Glomerular visceral epithelial cell (primary cell): ENCODE measurements around the gene CCSER2.
"Not testable (repeated sequence)": the region's sequence is repeated elsewhere in the genome, so short reads cannot be mapped to it uniquely, and the experiment has no call there.

Experiments
- DNase-seq: peaks from one replicate; pipeline ENCODE4 v3.0.0-alpha.2; 2016; ENCODE audit errors: extremely low spot score

Gene CCSER2

DNA sequence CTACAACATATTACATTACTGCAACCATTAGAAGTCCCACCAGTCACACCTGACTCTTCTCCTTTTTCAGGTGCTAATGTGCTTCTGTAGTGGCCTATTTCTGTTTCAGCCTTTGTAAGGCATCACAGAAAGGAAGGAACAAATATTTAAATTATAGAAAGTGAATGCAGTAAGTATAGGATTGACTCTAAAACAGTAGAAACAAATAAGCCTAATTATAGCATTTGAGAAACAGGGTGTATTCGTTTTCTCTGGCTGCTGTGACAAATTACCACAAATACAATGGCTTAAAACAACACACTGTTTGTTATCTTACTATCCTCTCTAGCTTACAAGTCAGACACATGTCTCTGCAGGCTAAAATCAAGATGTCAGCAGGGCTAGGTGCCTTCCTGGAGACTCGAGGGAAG lies 69.4 kb downstream of the CCSER2 start:
- DNase-seq, result no peak

DNA sequence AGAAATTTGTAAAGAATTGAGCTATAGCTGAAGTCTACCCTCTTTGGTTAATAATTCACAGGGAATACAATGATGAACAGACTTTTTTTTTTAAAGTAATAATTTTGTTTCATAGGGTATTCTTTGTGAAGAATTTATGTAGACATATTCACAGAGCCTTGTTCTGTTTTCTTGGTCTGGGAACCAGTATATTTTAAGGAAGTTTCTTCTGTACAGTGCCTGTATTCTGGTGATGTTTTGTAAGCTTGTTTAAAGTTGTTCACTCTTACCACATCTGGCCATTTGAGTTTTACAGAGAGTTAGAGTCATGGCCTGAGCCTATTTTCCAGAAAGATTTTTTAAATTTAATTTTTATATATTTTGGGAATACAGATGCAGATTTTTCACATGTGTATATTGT lies 70.3 kb downstream of the CCSER2 start:
- DNase-seq, result no peak

- DNase-seq, result no peak
Observed at GRCh38 chr10:84401854-84402611, 73.6 kb downstream of the CCSER2 start.

DNA sequence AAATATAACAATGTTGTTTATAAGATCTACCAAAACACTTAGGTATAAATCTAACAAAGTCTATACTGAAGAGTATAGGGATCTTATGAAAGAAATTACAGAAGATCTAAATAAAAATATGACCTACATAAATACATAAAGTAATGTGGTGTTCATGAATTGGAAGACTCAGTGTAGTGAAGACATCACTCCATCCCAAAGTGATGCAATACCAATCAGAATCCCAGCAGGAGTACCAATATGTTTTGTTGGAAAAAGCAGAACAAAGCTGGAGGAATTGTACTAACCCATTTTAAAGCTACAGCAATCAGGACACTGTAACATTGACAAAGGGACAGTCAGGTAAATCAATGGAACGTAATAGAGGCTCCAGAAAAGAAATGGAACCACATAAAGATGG lies 76.4 kb downstream of the CCSER2 start:
- DNase-seq, result no peak

GRCh38 chr10:84405662-84406061 lies 77.3 kb downstream of the CCSER2 start:
- DNase-seq, result no peak

DNA sequence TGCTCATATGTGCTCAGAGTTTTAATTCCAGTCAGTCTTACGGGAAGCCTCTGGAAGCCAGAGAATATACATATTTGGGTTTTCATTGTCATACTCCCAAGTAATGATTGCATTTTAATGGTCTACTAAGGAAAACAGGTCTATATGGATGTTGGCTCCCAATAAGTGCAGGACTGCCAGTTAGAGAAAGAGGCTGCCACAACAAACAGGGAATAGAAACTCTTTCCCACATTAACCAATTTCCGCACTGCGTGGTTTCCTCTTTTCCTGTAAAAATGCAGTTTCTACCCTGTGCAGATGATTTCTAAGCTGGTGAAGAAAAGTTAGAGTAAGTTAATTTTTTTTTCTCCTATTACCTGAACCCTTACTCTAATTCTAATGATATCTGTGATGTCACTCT lies 78.2 kb downstream of the CCSER2 start:
- DNase-seq, result no peak

DNA sequence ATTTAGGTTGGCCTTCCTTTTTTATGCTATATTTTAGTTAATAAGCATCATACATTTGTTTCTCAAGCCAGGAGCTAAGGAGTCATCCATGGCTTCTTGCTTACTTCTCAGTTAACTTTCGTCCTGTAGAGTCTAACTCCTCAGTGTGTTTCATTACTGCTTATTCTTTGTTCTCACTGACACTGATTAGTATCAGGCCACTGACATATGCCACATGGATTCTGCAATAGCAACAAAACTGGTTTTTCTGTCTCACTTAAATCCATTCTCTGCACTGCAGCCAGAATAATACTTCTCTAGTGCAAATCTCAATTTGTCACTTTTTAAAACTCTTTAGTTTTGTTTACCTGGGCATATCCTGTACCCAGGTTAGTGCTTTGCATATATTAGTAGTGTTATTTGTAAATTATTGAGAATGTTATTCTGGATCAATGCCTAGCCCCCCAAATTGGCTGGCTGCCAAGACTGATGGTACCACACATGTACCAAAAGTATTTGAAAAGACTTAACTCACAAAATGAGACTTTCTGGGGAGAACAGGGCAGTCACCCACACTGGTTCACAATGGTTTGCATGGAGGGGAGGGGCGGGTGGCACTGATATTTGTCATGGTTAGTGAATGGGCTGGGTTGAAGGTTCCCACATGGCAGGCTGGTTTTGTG lies 79.1 kb downstream of the CCSER2 start:
- no peak for DNase-seq

- no peak for DNase-seq
Observed at GRCh38 chr10:84412482-84412881, 84.1 kb downstream of the CCSER2 start.

- not testable (repeated sequence) for DNase-seq
Observed at GRCh38 chr10:84414110-84414509, 85.7 kb downstream of the CCSER2 start.

GRCh38 chr10:84415539-84416244 lies 87.3 kb downstream of the CCSER2 start:
- DNase-seq, result no peak

- no peak for DNase-seq
Observed at GRCh38 chr10:84416245-84416555, 87.8 kb downstream of the CCSER2 start.

DNA sequence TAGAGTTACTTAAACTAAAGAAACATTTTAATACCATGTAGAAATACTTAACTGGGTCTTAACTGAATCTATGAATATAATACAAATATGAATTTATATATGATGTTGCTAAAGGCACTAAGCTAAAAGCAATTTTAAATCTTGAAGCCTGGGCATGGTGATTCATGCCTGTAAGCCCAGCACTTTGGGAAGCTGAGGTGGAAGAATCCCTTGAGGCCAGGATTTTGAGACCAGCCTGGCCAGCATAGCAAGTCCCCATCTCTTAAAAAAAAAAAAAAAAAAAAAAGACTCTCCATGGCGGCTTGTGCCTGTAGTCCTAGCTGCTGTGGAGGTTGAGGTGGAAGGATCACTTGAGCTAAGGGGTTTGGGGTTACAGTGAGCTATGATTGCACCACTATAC lies 95.3 kb downstream of the CCSER2 start:
- DNase-seq, result no peak

- DNase-seq, result peak; percentile 80
Observed at GRCh38 chr10:84424731-84425167, 96.4 kb downstream of the CCSER2 start.

- DNase-seq, result no peak
Observed at GRCh38 chr10:84427903-84428650, 99.7 kb downstream of the CCSER2 start.

DNA sequence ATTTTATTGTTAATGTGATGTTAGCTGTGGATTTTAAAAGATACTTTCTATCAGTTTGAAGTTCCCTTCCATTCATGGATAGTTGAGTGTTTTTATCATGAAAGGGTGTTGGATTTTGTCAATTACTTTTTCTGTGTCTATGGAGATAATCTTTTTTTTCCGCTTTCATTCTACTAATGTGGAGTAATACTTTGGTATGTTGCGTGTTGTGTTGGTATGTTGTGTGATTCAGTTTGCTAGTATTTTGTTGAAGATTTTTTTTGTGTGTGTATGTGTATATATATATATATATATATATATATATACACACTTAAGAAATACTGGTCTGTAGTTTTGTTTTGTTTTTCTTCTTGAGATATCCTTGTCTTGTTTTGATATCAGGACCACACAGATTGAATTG lies 100.3 kb downstream of the CCSER2 start:
- DNase-seq, result no peak

DNA sequence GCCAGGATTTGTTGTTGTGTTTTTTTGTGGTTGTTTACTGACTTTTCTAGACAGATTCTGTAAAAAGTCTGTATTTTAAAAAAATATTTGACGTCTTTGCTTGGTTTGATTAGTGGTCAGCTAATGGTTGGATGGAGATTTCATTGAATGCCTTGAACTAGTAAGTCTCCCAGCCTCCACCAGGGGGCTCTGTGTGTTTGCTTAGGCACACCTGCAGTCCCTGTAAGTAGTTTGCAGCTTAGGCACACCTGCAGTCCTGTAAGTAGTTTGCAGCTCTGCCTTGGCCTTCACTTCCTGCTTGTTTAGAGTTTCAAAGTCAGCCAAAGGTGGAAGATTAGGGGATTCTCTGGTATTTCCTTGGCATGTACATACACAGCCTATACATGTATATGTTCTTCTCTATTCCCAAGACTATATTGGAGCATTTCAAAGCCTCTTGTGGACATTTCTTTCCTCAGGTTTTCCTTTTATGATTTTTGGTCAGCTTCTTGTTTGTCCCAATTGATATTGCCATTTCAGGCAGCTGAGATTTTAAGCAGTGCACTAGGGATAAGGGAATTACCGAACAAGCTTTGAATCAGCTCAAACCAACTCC lies 101.6 kb downstream of the CCSER2 start:
- DNase-seq, result peak; percentile 51

- no peak for DNase-seq
Observed at GRCh38 chr10:84432891-84433290, 104.5 kb downstream of the CCSER2 start.

GRCh38 chr10:84440781-84441180 lies 112.4 kb downstream of the CCSER2 start:
- no peak for DNase-seq

DNA sequence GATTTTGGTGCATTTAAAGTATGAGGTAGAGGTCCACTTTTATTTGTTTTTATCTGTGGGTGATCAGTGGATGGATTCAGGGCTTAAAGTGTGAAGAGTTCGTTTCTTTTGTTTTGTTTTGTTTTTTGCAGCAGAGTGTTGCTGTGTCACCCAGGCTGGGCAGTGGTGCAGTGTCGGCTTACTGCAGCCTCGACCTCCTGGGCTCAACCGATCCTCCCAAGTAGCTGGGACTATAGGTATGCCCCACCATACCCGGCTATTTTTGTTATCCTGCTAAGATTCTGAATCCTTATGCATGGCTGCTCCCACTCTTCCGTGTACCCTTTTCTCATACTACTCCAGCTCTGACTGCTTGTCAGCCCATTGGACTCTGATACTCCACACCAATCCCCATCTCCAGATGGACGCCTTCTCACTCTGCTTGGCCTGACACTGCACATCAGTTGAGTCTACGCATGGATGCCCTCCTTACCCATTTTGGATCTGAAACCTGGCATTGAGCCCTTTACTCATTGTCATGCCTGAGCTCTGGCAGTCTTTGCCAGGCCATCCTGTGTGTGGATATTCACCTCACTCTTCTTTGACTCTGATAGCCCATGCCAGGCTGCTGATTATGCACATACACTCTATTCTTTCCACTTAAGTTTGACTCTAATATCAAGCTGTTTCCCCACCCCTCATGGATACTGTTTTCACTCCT lies 119.5 kb downstream of the CCSER2 start:
- DNase-seq, result peak; percentile 33

DNA sequence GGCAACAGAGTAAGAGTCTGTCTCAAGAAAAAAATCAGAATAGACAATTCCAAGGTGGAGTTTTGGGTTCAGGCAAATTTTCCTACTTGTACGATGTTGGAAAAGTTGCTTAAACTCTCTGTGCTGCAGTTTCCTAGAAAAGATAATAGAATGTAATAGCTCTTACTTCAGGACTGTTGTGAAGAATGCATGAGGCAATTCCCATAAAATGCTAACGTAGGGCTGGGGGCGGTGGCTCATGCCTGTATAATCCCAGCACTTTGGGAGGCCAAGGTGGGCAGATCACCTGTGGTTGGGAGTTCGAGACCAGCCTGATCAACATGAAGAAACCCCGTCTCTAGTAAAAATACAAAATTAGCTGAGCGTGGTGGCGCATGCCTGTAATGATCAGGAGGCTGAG lies 121.0 kb downstream of the CCSER2 start:
- DNase-seq, result not testable (repeated sequence)

DNA sequence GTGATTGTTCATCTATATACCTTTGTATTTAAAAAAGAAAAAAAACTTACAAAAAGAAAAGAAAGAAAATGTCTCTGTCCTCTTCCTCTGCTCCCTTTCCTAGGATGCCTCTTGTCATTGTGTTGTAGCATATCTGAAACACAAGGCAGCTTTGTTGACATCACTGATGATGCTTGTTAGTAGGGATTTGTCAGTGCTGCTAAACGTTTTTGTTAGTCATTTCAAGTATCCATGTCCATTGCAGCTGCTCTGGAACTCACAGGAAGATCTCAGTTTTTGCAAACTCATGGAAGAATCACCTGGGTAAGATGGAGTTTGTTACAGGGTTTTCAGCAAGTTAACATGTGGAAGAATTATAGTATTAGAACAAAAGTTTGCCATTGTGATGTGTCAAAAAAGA lies 123.6 kb downstream of the CCSER2 start:
- DNase-seq, result no peak
